ENCODE data around the gene PHLDA3. TPM values are rescaled to one million over a fixed set of nuclear protein-coding genes. Genes with fewer than 3 reads are reported as not detected.

The PHLDA3 gene
- total RNA-seq, 4 donors from 2014 or later = 7.4 to 91.8 (median 62.7) TPM

GRCh38 chr1:201499795-201500669, 31.0 kb upstream of the PHLDA3 start:
- no peaks in the 10 kb centered on the region for H3K27me3 ChIP-seq
- no peak for TF ChIP-seq POLR2A (IDR thresholded peaks at IDR 0.05)
- TF ChIP-seq, protein P1, sequence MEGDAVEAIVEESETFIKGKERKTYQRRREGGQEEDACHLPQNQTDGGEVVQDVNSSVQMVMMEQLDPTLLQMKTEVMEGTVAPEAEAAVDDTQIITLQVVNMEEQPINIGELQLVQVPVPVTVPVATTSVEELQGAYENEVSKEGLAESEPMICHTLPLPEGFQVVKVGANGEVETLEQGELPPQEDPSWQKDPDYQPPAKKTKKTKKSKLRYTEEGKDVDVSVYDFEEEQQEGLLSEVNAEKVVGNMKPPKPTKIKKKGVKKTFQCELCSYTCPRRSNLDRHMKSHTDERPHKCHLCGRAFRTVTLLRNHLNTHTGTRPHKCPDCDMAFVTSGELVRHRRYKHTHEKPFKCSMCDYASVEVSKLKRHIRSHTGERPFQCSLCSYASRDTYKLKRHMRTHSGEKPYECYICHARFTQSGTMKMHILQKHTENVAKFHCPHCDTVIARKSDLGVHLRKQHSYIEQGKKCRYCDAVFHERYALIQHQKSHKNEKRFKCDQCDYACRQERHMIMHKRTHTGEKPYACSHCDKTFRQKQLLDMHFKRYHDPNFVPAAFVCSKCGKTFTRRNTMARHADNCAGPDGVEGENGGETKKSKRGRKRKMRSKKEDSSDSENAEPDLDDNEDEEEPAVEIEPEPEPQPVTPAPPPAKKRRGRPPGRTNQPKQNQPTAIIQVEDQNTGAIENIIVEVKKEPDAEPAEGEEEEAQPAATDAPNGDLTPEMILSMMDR (IDR thresholded peaks at IDR 0.05 in 4 of 5, conservative IDR thresholded peaks at IDR 0.05 in 1 of 5) = no peak
- no peak overlapping the region for H3K4me3 ChIP-seq
- H3K27ac ChIP-seq = peak overlapping the region; percentile 75 to 83 (median 78)
- in situ Hi-C loops (cut with MboI; ENCODE audit: low sequenced_read_pairs in 4 of 4) = no loop called here
- intact Hi-C loops (cut with DNase I; ENCODE audit: low total_unique reads) = no loop called here
- ATAC-seq = no peak
- H3K4me1 ChIP-seq = peaks cover 31 to 44% of the 10 kb centered on the region in 2 donors
- no peaks in the 10 kb centered on the region for H3K36me3 ChIP-seq
- DNase-seq = no peak
- H3K9me3 ChIP-seq = no peaks in the 10 kb centered on the region

DNA sequence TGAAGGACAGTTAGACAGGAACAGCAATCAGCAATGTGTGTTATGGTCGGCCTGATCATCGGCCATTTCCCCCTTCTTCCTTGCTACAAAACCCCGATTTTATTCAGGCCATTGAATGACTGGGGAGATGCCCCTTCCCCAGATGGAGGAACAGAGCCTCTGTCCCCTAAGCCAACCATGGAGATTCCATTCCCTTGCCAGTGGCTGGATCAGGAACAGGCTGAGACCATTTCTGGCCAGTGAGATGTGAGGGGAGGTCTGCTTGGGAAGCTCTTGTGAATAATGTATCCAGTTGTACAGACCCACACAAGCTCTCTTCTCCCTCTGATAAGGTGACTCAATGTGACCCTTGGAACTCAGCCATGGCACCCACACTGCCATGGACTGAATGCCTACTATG, 30.2 kb upstream of the PHLDA3 start:
- no peaks in the 10 kb centered on the region for H3K36me3 ChIP-seq
- H3K4me1 ChIP-seq = peaks cover 36 to 52% of the 10 kb centered on the region in 2 donors
- H3K9me3 ChIP-seq = no peaks in the 10 kb centered on the region
- TF ChIP-seq, protein P1 (IDR thresholded peaks at IDR 0.05 in 4 of 5, conservative IDR thresholded peaks at IDR 0.05 in 1 of 5) = no peak
- TF ChIP-seq POLR2A (IDR thresholded peaks at IDR 0.05) = no peak
- DNase-seq (no peak), ATAC-seq (no peak)
- H3K27ac ChIP-seq = peak overlapping the region in 2 of 4 donors; percentile 39 to 77
- no peaks in the 10 kb centered on the region for H3K27me3 ChIP-seq
- intact Hi-C loops (cut with DNase I; ENCODE audit: low total_unique reads) = no loop called here
- in situ Hi-C loops (cut with MboI; ENCODE audit: low sequenced_read_pairs in 4 of 4) = no loop called here
- no peak overlapping the region for H3K4me3 ChIP-seq

DNA sequence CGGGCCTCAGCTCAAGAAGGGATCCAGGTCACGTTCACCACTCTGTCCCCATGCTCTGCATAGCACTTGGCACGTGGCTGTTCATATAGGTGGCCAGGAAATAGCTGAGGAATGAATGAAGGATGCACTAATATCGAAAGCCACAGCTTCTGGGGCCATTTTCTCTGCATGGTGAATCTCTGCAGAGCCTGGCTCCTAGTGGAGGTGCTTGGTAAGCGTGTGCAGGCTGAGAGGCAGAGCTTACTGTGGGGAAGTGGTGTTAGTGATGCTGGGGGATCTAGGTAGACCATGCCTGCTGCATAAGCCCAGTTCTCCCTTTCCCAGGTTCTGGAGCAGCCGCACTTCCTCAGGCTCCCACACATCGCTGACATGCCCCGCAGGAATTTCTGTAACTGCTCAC, 29.6 kb upstream of the PHLDA3 start:
- Histone ChIP-seq H3K27me3 (no peaks in the 10 kb centered on the region), H3K4me3 (no peak overlapping the region), H3K9me3 (no peaks in the 10 kb centered on the region), H3K27ac (peak overlapping the region in 1 of 4 donors; percentile 39), H3K4me1 (peaks cover 42 to 56% of the 10 kb centered on the region in 2 donors), H3K36me3 (no peaks in the 10 kb centered on the region)
- intact Hi-C loops (cut with DNase I; ENCODE audit: low total_unique reads) (no loop called here), in situ Hi-C loops (cut with MboI; ENCODE audit: low sequenced_read_pairs in 4 of 4) (no loop called here)
- TF ChIP-seq, protein P1 (IDR thresholded peaks at IDR 0.05 in 4 of 5, conservative IDR thresholded peaks at IDR 0.05 in 1 of 5) = no peak
- no peak for TF ChIP-seq POLR2A (IDR thresholded peaks at IDR 0.05)
- no peak for DNase-seq
- ATAC-seq = no peak

- in situ Hi-C loops (cut with MboI; ENCODE audit: low sequenced_read_pairs in 4 of 4) = no loop called here
- Histone ChIP-seq H3K27me3 (no peaks in the 10 kb centered on the region), H3K27ac (peak overlapping the region in 1 of 4 donors; percentile 39), H3K4me3 (no peak overlapping the region), H3K4me1 (peaks cover 47 to 60% of the 10 kb centered on the region in 2 donors), H3K36me3 (no peaks in the 10 kb centered on the region), H3K9me3 (no peaks in the 10 kb centered on the region)
- TF ChIP-seq, protein P1 (IDR thresholded peaks at IDR 0.05 in 4 of 5, conservative IDR thresholded peaks at IDR 0.05 in 1 of 5) = no peak
- no peak for TF ChIP-seq POLR2A (IDR thresholded peaks at IDR 0.05)
- DNase-seq = no peak
- intact Hi-C loops (cut with DNase I; ENCODE audit: low total_unique reads) = no loop called here
- ATAC-seq = no peak
Observed at GRCh38 chr1:201497935-201498509, 29.0 kb upstream of the PHLDA3 start.
